Measurements from ENCODE around the gene TEX264.

DNA sequence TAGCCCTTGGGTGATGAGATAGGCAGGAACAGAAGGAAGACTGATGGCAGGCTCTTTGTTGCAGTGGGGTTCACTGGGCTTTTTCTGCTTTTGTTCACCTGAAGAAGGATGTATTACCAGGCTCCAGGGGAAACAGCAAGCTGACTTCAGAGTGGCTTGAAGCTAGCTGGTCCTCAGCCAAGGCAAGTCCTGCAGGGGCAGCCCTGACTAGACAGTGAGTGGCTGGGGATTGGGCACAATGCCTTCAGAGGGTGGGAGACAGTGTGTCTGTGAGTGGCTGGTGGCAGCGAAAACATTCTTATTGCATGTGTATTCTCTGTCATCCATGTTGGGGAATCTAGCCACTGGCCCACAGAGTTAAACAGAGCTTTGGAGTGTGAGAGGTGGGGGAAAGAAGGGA is 2.3 kb upstream of the TEX264 start:
- TF ChIP-seq, protein P1, sequence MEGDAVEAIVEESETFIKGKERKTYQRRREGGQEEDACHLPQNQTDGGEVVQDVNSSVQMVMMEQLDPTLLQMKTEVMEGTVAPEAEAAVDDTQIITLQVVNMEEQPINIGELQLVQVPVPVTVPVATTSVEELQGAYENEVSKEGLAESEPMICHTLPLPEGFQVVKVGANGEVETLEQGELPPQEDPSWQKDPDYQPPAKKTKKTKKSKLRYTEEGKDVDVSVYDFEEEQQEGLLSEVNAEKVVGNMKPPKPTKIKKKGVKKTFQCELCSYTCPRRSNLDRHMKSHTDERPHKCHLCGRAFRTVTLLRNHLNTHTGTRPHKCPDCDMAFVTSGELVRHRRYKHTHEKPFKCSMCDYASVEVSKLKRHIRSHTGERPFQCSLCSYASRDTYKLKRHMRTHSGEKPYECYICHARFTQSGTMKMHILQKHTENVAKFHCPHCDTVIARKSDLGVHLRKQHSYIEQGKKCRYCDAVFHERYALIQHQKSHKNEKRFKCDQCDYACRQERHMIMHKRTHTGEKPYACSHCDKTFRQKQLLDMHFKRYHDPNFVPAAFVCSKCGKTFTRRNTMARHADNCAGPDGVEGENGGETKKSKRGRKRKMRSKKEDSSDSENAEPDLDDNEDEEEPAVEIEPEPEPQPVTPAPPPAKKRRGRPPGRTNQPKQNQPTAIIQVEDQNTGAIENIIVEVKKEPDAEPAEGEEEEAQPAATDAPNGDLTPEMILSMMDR (conservative IDR thresholded peaks at IDR 0.05; ENCODE audit: low read depth in 2 of 2), result no peak
- no peak for TF ChIP-seq CREB1 (CRISPR knock-in tag; IDR thresholded peaks at IDR 0.05; ENCODE audit: low read depth)
- TF ChIP-seq STAT1 (IDR thresholded peaks at IDR 0.05; ENCODE audit: unreplicated experiment), result no peak
- no peak for TF ChIP-seq EZH2phosphoT487 (IDR thresholded peaks at IDR 0.05; ENCODE audit: unreplicated experiment)
- TF ChIP-seq EZH2 (IDR thresholded peaks at IDR 0.05; ENCODE audit: low read depth, unreplicated experiment), result no peak
- no peak for TF ChIP-seq POLR2AphosphoS5 (IDR thresholded peaks at IDR 0.05; ENCODE audit: low read depth)
- TF ChIP-seq, protein P2, sequence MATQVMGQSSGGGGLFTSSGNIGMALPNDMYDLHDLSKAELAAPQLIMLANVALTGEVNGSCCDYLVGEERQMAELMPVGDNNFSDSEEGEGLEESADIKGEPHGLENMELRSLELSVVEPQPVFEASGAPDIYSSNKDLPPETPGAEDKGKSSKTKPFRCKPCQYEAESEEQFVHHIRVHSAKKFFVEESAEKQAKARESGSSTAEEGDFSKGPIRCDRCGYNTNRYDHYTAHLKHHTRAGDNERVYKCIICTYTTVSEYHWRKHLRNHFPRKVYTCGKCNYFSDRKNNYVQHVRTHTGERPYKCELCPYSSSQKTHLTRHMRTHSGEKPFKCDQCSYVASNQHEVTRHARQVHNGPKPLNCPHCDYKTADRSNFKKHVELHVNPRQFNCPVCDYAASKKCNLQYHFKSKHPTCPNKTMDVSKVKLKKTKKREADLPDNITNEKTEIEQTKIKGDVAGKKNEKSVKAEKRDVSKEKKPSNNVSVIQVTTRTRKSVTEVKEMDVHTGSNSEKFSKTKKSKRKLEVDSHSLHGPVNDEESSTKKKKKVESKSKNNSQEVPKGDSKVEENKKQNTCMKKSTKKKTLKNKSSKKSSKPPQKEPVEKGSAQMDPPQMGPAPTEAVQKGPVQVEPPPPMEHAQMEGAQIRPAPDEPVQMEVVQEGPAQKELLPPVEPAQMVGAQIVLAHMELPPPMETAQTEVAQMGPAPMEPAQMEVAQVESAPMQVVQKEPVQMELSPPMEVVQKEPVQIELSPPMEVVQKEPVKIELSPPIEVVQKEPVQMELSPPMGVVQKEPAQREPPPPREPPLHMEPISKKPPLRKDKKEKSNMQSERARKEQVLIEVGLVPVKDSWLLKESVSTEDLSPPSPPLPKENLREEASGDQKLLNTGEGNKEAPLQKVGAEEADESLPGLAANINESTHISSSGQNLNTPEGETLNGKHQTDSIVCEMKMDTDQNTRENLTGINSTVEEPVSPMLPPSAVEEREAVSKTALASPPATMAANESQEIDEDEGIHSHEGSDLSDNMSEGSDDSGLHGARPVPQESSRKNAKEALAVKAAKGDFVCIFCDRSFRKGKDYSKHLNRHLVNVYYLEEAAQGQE (IDR thresholded peaks at IDR 0.05; ENCODE audit: unreplicated experiment), result no peak
- TF ChIP-seq ZNF331 (CRISPR knock-in tag; IDR thresholded peaks at IDR 0.05; ENCODE audit: low read depth), result no peak
- TF ChIP-seq, protein P3, sequence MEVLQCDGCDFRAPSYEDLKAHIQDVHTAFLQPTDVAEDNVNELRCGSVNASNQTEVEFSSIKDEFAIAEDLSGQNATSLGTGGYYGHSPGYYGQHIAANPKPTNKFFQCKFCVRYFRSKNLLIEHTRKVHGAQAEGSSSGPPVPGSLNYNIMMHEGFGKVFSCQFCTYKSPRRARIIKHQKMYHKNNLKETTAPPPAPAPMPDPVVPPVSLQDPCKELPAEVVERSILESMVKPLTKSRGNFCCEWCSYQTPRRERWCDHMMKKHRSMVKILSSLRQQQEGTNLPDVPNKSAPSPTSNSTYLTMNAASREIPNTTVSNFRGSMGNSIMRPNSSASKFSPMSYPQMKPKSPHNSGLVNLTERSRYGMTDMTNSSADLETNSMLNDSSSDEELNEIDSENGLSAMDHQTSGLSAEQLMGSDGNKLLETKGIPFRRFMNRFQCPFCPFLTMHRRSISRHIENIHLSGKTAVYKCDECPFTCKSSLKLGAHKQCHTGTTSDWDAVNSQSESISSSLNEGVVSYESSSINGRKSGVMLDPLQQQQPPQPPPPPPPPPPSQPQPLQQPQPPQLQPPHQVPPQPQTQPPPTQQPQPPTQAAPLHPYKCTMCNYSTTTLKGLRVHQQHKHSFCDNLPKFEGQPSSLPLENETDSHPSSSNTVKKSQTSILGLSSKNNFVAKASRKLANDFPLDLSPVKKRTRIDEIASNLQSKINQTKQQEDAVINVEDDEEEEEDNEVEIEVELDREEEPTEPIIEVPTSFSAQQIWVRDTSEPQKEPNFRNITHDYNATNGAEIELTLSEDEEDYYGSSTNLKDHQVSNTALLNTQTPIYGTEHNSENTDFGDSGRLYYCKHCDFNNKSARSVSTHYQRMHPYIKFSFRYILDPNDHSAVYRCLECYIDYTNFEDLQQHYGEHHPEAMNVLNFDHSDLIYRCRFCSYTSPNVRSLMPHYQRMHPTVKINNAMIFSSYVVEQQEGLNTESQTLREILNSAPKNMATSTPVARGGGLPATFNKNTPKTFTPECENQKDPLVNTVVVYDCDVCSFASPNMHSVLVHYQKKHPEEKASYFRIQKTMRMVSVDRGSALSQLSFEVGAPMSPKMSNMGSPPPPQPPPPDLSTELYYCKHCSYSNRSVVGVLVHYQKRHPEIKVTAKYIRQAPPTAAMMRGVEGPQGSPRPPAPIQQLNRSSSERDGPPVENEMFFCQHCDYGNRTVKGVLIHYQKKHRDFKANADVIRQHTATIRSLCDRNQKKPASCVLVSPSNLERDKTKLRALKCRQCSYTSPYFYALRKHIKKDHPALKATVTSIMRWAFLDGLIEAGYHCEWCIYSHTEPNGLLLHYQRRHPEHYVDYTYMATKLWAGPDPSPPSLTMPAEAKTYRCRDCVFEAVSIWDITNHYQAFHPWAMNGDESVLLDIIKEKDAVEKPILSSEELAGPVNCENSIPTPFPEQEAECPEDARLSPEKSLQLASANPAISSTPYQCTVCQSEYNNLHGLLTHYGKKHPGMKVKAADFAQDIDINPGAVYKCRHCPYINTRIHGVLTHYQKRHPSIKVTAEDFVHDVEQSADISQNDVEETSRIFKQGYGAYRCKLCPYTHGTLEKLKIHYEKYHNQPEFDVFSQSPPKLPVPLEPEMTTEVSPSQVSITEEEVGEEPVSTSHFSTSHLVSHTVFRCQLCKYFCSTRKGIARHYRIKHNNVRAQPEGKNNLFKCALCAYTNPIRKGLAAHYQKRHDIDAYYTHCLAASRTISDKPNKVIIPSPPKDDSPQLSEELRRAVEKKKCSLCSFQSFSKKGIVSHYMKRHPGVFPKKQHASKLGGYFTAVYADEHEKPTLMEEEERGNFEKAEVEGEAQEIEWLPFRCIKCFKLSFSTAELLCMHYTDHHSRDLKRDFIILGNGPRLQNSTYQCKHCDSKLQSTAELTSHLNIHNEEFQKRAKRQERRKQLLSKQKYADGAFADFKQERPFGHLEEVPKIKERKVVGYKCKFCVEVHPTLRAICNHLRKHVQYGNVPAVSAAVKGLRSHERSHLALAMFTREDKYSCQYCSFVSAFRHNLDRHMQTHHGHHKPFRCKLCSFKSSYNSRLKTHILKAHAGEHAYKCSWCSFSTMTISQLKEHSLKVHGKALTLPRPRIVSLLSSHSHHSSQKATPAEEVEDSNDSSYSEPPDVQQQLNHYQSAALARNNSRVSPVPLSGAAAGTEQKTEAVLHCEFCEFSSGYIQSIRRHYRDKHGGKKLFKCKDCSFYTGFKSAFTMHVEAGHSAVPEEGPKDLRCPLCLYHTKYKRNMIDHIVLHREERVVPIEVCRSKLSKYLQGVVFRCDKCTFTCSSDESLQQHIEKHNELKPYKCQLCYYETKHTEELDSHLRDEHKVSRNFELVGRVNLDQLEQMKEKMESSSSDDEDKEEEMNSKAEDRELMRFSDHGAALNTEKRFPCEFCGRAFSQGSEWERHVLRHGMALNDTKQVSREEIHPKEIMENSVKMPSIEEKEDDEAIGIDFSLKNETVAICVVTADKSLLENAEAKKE (CRISPR knock-in tag; IDR thresholded peaks at IDR 0.05), result no peak
- TF ChIP-seq JUNB (IDR thresholded peaks at IDR 0.05; ENCODE audit: unreplicated experiment), result no peak
- no peak for TF ChIP-seq NANOG (IDR thresholded peaks at IDR 0.05; ENCODE audit: borderline replicate concordance)

Measured in GM23338 (cell line).